ENCODE data around the gene HTR3B. TPM values are rescaled to one million over a fixed set of nuclear protein-coding genes. Genes with fewer than 3 reads are reported as not detected.
"Not testable (repeated sequence)": the region's sequence is repeated elsewhere in the genome, so short reads cannot be mapped to it uniquely, and the experiment has no call there.

HTR3B gene
- polyA plus RNA-seq, 1 donor from 2014 or later, result not detected

- Mint-ChIP-seq H3K4me3 (no peak overlapping the region), H3K27me3 (peaks cover 3% of the 10 kb centered on the region), H3K9me3 (no peaks in the 10 kb centered on the region), H3K27ac (no peak overlapping the region), H3K4me1 (peaks cover 0 to 16% (median 12%) of the 10 kb centered on the region in 3 donors), H3K36me3 (peaks cover 2% of the 10 kb centered on the region)
Measured at GRCh38 chr11:113906038-113906437, 1.4 kb downstream of the HTR3B start.

DNA sequence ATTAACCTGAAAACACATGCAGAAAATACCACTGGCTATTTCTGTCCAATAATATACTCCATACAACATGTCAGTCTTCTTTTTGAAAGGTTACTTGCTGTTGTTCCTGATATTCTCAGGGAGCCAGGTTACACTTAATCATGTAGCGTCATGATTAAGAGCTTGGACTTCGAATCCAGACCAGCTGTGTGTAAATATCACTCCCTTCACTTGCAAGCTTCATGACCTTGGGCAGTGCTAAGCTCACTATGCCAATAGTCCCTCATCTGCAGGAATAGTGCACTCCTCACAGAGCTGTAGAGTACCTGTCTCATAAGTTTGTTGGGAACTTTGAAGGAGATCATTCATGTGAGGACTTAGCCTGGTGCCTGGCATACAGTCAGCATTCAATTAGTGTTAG lies 1.9 kb downstream of the HTR3B start:
- Mint-ChIP-seq H3K27me3 (peaks cover 3% of the 10 kb centered on the region), H3K4me3 (no peak overlapping the region), H3K4me1 (peaks cover 0 to 16% (median 12%) of the 10 kb centered on the region in 3 donors), H3K27ac (no peak overlapping the region), H3K9me3 (no peaks in the 10 kb centered on the region), H3K36me3 (peaks cover 2% of the 10 kb centered on the region)

DNA sequence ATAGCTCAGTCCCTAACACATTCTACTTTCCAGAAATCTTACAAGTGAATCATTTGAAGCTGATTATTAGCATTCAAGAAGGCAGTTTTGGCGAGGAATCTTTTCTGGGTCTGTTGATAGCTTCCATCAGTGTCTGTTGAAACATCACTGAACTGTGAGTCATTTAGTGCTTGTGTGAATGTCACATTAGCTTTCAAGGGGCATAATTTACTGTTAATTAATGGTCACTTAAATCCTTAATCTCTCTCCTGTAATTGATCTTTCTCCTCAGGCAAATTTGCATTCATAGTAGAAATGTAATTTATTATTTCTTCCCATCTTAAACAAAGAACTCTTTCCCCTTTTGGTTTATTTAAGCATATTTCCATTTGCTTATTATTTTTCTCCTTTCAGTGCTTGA lies 2.6 kb downstream of the HTR3B start:
- Mint-ChIP-seq H3K4me1 (peaks cover 0 to 16% (median 12%) of the 10 kb centered on the region in 3 donors), H3K9me3 (peaks cover 0 to 2% (median 0%) of the 10 kb centered on the region in 3 donors), H3K27ac (no peak overlapping the region), H3K27me3 (peaks cover 3% of the 10 kb centered on the region), H3K36me3 (peaks cover 2% of the 10 kb centered on the region), H3K4me3 (no peak overlapping the region)

GRCh38 chr11:113907681-113908080 lies 3.1 kb downstream of the HTR3B start:
- peak overlapping the region in 3 of 4 donors; percentile 38 to 67 (median 39) for H3K4me3 Mint-ChIP-seq
- H3K36me3 Mint-ChIP-seq, result peaks cover 2% of the 10 kb centered on the region
- peaks cover 0 to 16% (median 12%) of the 10 kb centered on the region in 3 donors for H3K4me1 Mint-ChIP-seq
- H3K27ac Mint-ChIP-seq, result peak overlapping the region in 1 of 3 donors; percentile 12
- H3K9me3 Mint-ChIP-seq, result peaks cover 0 to 2% (median 0%) of the 10 kb centered on the region in 3 donors
- H3K27me3 Mint-ChIP-seq, result peaks cover 3% of the 10 kb centered on the region

DNA sequence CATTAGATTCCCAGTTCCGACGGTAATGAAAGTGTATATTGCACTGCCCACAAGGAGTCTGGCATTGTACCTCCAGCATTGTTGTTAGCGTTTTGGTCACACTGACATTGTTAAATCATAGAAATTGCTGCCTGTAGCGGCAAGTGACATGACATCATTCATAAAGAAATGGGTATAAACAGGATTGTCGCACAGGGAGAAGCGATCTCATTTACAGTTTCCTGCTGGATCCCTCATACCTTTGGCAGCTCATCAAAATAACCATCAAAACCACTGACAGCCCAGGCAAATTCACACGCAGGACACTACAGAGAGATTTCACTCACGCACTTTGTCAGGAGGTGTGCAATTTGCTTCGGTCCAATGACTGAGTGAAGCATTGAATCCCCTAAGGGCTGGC lies 3.5 kb downstream of the HTR3B start:
- Mint-ChIP-seq H3K4me3 (peak overlapping the region in 3 of 4 donors; percentile 38 to 67 (median 39)), H3K27me3 (peaks cover 3% of the 10 kb centered on the region), H3K27ac (peak overlapping the region in 1 of 3 donors; percentile 12), H3K36me3 (peaks cover 2% of the 10 kb centered on the region), H3K4me1 (peaks cover 0 to 16% (median 12%) of the 10 kb centered on the region in 3 donors), H3K9me3 (peaks cover 0 to 2% (median 0%) of the 10 kb centered on the region in 3 donors)

DNA sequence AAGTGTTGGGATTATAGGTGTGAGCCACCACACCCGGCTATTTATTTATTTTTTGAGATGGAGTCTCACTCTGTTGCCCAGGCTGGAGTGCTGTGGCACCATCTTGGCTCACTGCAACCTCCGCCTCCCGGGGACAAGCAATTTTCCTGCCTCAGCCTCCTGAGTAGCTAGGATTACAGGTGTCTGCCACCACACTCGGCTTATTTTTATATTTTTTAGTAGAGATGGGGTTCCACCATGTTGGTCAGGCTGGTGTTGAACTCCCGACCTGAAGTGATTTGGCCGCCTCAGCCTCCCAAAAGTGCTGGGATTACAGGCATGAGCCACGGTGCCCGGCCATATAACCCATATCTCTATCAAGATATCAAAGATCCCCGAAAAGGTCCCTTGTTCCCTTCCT lies 6.9 kb downstream of the HTR3B start:
- not testable (repeated sequence) for H3K27me3 Mint-ChIP-seq, H3K4me3 Mint-ChIP-seq, H3K27ac Mint-ChIP-seq, H3K9me3 Mint-ChIP-seq, H3K36me3 Mint-ChIP-seq
- H3K4me1 Mint-ChIP-seq, result peaks cover 0 to 16% (median 12%) of the 10 kb centered on the region in 3 donors

DNA sequence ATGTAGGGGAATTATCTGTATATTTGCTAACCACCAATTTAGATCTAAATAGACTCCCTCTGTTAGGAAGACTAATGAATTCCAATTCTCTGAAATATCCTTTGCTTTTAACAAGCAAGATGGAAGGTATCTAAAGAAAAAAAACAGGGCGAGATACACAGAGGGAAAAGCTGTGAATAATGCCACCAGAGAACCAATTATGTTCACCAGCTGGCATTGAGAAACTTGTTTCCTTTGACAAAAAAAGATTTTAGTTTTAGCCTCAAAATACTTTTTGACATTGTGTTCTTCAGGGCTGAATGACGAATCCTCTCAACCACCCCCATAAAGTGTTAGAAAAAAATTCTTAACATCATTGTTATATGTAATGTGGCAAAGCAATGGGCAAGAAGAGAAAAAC lies 19.0 kb downstream of the HTR3B start:
- Mint-ChIP-seq H3K4me1 (peaks cover 8 to 12% (median 11%) of the 10 kb centered on the region in 3 donors), H3K36me3 (no peaks in the 10 kb centered on the region), H3K4me3 (no peak overlapping the region), H3K9me3 (no peaks in the 10 kb centered on the region), H3K27ac (no peak overlapping the region), H3K27me3 (peaks cover 5% of the 10 kb centered on the region)

DNA sequence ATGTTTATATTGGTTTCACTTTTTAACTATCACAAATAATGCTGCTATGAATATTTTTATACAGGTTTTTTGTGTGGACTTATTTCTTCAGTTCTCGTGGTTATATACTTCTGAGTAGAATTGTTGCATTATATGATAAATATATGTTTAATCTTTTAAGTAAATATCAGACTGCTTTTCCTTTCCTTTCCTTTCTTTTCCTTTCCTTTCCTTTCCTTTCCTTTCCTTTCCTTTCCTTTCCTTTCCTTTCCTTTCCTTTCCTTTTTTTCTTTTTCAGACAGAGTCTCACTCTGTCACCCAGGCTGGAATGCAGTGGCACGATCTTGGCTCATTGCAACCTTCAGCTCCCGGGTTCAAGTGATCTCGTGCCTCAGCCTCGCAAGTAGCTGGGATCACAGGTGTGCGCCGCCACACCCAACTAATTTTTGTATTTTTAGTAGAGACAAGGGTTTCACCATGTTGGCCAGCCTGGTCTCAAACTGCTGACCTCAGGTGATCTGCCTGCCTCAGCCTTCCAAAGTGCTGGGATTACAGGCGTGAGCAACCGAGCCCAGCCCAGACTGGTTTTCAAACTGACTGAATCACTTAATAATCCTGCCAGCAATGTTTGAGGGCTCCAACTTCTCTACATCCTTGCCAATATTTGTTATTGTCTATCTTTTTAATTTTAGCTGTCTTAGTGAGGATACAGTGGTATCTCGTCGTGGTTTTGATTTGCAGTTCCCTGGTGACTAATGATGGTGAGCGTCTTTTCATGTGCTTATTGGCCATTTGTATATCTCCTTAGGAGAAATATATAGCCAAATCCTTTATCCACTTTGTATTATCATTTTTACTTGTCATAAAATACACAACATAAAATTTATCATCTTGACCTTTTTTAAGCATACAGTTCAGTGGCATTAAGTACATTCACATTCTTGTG lies 21.9 kb downstream of the HTR3B start:
- Mint-ChIP-seq H3K27ac (peak overlapping the region in 1 of 3 donors; percentile 77), H3K9me3 (no peaks in the 10 kb centered on the region), H3K27me3 (peaks cover 9% of the 10 kb centered on the region), H3K4me3 (peak overlapping the region in 3 of 4 donors; percentile 10 to 50 (median 22)), H3K36me3 (peaks cover 1% of the 10 kb centered on the region), H3K4me1 (peaks cover 11 to 15% (median 12%) of the 10 kb centered on the region in 3 donors)

DNA sequence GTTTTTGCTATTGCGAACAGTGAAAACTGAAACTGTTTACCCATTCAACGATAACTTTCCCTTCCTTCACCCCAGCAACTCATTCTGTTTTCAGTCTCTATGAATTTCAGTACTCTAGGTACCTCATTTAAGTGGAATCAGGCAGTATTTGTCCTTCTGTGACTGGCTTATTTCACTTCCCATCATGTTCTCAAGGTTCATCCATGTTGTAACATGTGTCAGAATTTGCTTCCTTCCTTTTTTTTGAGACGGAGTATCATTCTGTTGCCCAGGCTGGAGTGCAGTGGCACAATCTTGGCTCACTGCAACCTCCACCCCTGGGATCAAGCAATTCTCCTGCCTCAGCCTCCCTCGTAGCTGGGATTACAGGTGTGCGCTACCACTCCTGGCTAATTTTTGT lies 23.7 kb downstream of the HTR3B start:
- Mint-ChIP-seq H3K27ac (no peak overlapping the region), H3K4me3 (no peak overlapping the region), H3K27me3 (peaks cover 9% of the 10 kb centered on the region), H3K9me3 (no peaks in the 10 kb centered on the region), H3K36me3 (peaks cover 7% of the 10 kb centered on the region), H3K4me1 (peaks cover 11 to 15% (median 12%) of the 10 kb centered on the region in 3 donors)

- H3K36me3 Mint-ChIP-seq, result peaks cover 7% of the 10 kb centered on the region
- no peaks in the 10 kb centered on the region for H3K9me3 Mint-ChIP-seq
- peaks cover 10 to 19% (median 11%) of the 10 kb centered on the region in 3 donors for H3K4me1 Mint-ChIP-seq
- peaks cover 9% of the 10 kb centered on the region for H3K27me3 Mint-ChIP-seq
- H3K27ac Mint-ChIP-seq, result peak overlapping the region in 1 of 3 donors; percentile 69
- H3K4me3 Mint-ChIP-seq, result no peak overlapping the region
Measured at GRCh38 chr11:113932788-113933187, 28.2 kb downstream of the HTR3B start.

- not testable (repeated sequence) for H3K36me3 Mint-ChIP-seq, H3K27me3 Mint-ChIP-seq, H3K4me3 Mint-ChIP-seq, H3K9me3 Mint-ChIP-seq
- Mint-ChIP-seq H3K27ac (peak overlapping the region in 1 of 3 donors; percentile 9), H3K4me1 (peaks cover 7 to 18% (median 13%) of the 10 kb centered on the region in 3 donors)
Measured at GRCh38 chr11:113934193-113934592, 29.6 kb downstream of the HTR3B start.

DNA sequence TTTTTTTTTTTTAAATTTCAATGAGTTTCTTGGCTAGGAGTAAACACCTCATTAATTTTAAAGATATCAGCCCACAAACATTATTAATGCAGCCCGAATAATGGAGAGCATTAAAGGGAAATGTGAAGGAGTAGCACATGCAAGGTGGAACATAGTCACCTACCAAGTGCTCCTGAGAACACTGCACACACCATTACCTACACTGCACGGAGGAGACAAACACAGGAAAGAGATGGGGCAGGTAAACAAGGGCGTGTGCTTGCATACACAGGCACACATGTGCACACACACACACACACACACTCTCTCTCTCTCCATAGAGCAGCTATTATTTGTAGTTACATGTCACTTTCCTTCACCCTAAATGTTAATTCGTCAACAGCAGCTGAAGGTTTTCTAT lies 30.2 kb downstream of the HTR3B start:
- H3K9me3 Mint-ChIP-seq, result no peaks in the 10 kb centered on the region
- peak overlapping the region in 1 of 3 donors; percentile 2 for H3K27ac Mint-ChIP-seq
- H3K27me3 Mint-ChIP-seq, result peaks cover 9% of the 10 kb centered on the region
- H3K36me3 Mint-ChIP-seq, result peaks cover 7% of the 10 kb centered on the region
- H3K4me3 Mint-ChIP-seq, result peak overlapping the region in 2 of 4 donors; percentile 47 to 53
- peaks cover 7 to 18% (median 13%) of the 10 kb centered on the region in 3 donors for H3K4me1 Mint-ChIP-seq

DNA sequence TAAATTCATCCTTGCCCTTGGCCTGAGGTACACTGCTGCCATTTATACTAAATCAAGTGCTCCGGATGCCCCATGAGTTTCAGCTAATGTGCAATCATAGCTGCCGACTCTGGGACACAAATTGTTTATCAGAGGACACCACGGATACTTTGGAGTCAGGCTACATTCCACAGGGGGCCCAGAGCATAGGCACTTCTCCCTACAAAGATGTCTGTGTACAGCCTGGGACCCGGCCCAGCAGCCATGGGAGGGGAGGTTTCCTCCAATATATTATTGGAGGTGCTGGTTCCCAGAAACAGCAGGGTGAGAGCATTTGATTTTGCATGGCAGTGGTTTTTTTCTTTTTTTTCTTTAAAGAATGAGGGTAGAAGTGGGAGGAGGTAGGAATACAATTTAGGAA lies 31.3 kb downstream of the HTR3B start:
- H3K4me1 Mint-ChIP-seq, result peaks cover 7 to 16% (median 13%) of the 10 kb centered on the region in 3 donors
- H3K27me3 Mint-ChIP-seq, result peaks cover 5% of the 10 kb centered on the region
- no peaks in the 10 kb centered on the region for H3K9me3 Mint-ChIP-seq
- peaks cover 6% of the 10 kb centered on the region for H3K36me3 Mint-ChIP-seq
- H3K4me3 Mint-ChIP-seq, result peak overlapping the region in 2 of 4 donors; percentile 46 to 47
- no peak overlapping the region for H3K27ac Mint-ChIP-seq

GRCh38 chr11:113937918-113938317 lies 33.3 kb downstream of the HTR3B start:
- peaks cover 2% of the 10 kb centered on the region for H3K36me3 Mint-ChIP-seq
- peaks cover 5% of the 10 kb centered on the region for H3K27me3 Mint-ChIP-seq
- H3K4me3 Mint-ChIP-seq, result peak overlapping the region in 1 of 4 donors; percentile 61
- H3K27ac Mint-ChIP-seq, result no peak overlapping the region
- H3K9me3 Mint-ChIP-seq, result no peaks in the 10 kb centered on the region
- H3K4me1 Mint-ChIP-seq, result peaks cover 7 to 16% (median 13%) of the 10 kb centered on the region in 3 donors

DNA sequence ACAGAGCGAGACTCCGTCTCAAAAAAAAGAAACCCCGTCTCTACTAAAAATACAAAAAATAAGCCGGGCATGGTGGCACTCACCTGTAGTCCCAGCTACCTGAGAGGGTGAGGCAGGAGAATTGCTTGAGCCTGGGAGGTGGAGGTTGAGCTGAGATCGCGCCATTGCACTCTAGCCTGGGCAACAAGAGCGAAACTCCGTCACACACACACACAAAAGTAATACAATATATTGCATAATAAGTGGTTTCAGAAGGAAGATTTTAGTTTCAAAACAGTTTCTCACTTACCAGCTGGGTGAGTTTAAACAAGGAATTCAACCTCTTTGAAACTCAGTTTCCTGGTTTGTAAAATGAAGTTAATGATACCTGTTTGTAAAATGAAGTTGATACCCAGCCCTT lies 37.7 kb downstream of the HTR3B start:
- H3K27ac Mint-ChIP-seq, result no peak overlapping the region
- H3K4me1 Mint-ChIP-seq, result peaks cover 4 to 11% (median 10%) of the 10 kb centered on the region in 3 donors
- H3K36me3 Mint-ChIP-seq, result no peaks in the 10 kb centered on the region
- peak overlapping the region in 1 of 4 donors; percentile 39 for H3K4me3 Mint-ChIP-seq
- H3K27me3 Mint-ChIP-seq, result peaks cover 2% of the 10 kb centered on the region
- no peaks in the 10 kb centered on the region for H3K9me3 Mint-ChIP-seq
